ENCODE data around the gene NBR1.

- no peak for TF ChIP-seq POLR2A (IDR thresholded peaks at IDR 0.05; ENCODE audit: low read depth)
- TF ChIP-seq EP300 (IDR thresholded peaks at IDR 0.05): no peak
Measured at GRCh38 chr17:43224146-43224705, 53.2 kb downstream of the NBR1 start.

All from esophagus muscularis mucosa (tissue), 2 donors.